NT2/D1 (cell line): ENCODE measurements around the gene PYM1.

Experiments
- YY1 ChIP-seq: IDR thresholded peaks from 2 replicates; pipeline ENCODE4 v1.6.1; 2011; ENCODE audit not compliant: insufficient read length, insufficient read depth
- ZNF274 ChIP-seq: IDR thresholded peaks from 2 replicates; pipeline ENCODE4 v1.6.1; 2011; ENCODE audit warnings: mild to moderate bottlenecking, low read depth, low read length

DNA sequence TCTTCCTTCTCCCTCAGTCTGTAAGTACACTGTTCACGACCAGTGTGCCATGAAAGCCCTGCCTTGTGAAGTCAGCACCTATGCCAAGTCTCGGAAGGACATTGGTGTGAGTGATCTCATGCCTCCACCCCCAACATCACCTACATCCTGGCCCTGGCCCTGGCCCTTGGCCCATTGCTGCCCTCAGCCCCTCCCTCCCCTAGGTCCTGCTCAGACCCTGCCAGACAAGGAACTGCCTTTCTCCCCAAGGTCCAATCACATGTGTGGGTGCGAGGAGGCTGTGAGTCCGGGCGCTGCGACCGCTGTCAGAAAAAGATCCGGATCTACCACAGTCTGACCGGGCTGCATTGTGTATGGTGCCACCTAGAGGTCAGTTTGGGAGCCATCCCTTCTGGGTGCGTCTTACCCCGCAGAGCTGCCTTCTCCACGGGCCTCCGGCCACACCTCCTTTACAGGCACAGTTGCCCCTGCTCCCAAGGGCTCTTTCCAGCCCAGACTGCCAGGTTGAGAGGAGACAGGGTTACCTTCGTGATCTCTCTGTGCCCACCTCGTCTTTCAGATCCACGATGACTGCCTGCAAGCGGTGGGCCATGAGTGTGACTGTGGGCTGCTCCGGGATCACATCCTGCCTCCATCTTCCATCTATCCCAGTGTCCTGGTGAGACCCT is 12.5 kb upstream of the PYM1 start:
- TF ChIP-seq ZNF274, result no peak
- TF ChIP-seq YY1, result no peak
